OCI-LY1 (cell line): ENCODE results near the gene GABBR2.

ENCODE experiments used
- H2AFZ ChIP-seq: fragments of 200-600 bp; sonication (generic), shearing (Covaris generic); 2 replicates; pipeline ENCODE4 v1.6.0; 2014; ENCODE audit warnings: antibody characterized with exemption, mild to moderate bottlenecking, low read length
- H3F3A ChIP-seq: fragments of 200-600 bp; sonication (generic), shearing (Covaris generic); 2 replicates; pipeline ENCODE4 v1.6.0; 2014; ENCODE audit warnings: mild to moderate bottlenecking, antibody characterized with exemption, low read length, moderate library complexity; ENCODE audit not compliant: insufficient read depth
- H3K27ac ChIP-seq: fragments of 200-600 bp; sonication (generic); 2 replicates; pipeline ENCODE4 v1.5.1; 2014; ENCODE audit warnings: low read length, mixed run types, mild to moderate bottlenecking, low read depth; ENCODE audit not compliant: poor library complexity, severe bottlenecking
- H3K27me3 ChIP-seq: fragments of 200-600 bp; sonication (generic); 2 replicates; pipeline ENCODE4 v1.6.0; 2014; ENCODE audit warnings: antibody characterized with exemption, mild to moderate bottlenecking, low read length, moderate library complexity; ENCODE audit not compliant: insufficient read depth
- H3K36me3 ChIP-seq: fragments of 200-600 bp; sonication (generic); 2 replicates; pipeline ENCODE4 v1.6.1; 2014; ENCODE audit warnings: mild to moderate bottlenecking, antibody characterized with exemption, low read length, moderate library complexity, mixed read lengths; ENCODE audit not compliant: insufficient read depth
- H3K4me1 ChIP-seq: fragments of 200-600 bp; sonication (generic); 2 replicates; pipeline ENCODE4 v1.5.1; 2014; ENCODE audit warnings: mild to moderate bottlenecking, low read length, moderate library complexity; ENCODE audit not compliant: insufficient read depth, severe bottlenecking
- H3K4me2 ChIP-seq: fragments of 200-600 bp; sonication (generic), shearing (Covaris generic); 2 replicates; pipeline ENCODE4 v1.6.1; 2014; ENCODE audit warnings: low read length
- H3K4me3 ChIP-seq: fragments of 200-600 bp; sonication (generic); 2 replicates; pipeline ENCODE4 v1.5.1; 2014; ENCODE audit warnings: low read length, low read depth, mild to moderate bottlenecking, mixed read lengths; ENCODE audit not compliant: poor library complexity, severe bottlenecking
- H3K79me2 ChIP-seq: fragments of 200-600 bp; shearing (Covaris generic); 2 replicates; pipeline ENCODE4 v1.6.1; 2016; ENCODE audit warnings: mixed run types, low read length, mixed read lengths; ENCODE audit not compliant: insufficient read depth
- H3K9ac ChIP-seq: fragments of 200-600 bp; sonication (generic), shearing (Covaris generic); 2 replicates; pipeline ENCODE4 v1.6.1; 2014; ENCODE audit warnings: mild to moderate bottlenecking, low read length, mixed read lengths
- H3K9me2 ChIP-seq: fragments of 200-600 bp; sonication (generic), shearing (Covaris generic); 2 replicates; pipeline ENCODE4 v1.6.1; 2014; ENCODE audit warnings: low read depth, mild to moderate bottlenecking, low read length, mixed read lengths
- H3K9me3 ChIP-seq: fragments of 200-600 bp; shearing (Covaris generic); 2 replicates; pipeline ENCODE4 v1.6.1; 2014; ENCODE audit warnings: low read length, mixed read lengths
- H4K20me1 ChIP-seq: fragments of 200-600 bp; sonication (generic), shearing (Covaris generic); 2 replicates; pipeline ENCODE4 v1.6.0; 2016; ENCODE audit warnings: mild to moderate bottlenecking, low read length; ENCODE audit not compliant: insufficient read depth
- EZH2 ChIP-seq: fragments of 200-600 bp; sonication (generic), shearing (Covaris generic); IDR thresholded peaks from 2 replicates; pipeline ENCODE4 v1.8.0; 2017; ENCODE audit warnings: borderline replicate concordance, mixed run types, mild to moderate bottlenecking, antibody characterized with exemption, low read length, moderate library complexity, mixed read lengths
- TF ChIP-seq, protein P1 (sequence below): fragments of 200-600 bp; sonication (generic), shearing (Covaris generic); IDR thresholded peaks from 2 replicates; pipeline ENCODE4 v1.5.1; 2017; ENCODE audit warnings: mild to moderate bottlenecking, antibody characterized with exemption, low read length, moderate library complexity, mixed read lengths

Gene GABBR2

DNA sequence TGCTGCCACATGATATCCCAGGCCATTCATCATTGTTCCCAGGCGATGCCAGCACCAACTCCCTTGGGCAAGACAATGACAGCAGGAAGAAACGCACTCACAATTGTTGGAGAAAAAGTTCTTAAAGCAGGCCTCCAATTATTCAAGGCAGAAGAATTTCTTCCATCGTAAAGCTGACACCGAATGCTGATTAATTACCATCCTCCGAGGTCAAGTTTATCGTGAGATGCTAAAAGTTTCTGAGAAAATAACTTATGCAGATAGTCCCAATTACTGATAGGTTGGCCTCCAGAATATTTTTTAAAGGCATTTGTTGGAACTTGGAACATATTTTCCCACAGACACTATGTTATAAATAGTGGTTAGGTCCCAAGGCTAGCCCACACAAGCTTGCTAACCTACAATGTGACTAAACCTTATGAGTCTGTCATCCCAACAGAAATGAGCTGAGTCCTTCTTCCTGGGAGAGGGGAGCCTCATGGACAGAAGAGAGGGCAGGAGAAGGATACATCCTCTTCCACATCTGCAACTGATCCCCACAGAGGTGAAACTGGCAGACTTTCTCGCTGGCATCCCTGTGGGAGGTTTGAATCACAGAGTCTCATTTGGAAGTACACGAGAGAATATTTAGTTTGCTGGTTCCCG lies 250.9 kb downstream of the GABBR2 start:
- H3K27ac ChIP-seq = no peak overlapping the region
- H3K9me2 ChIP-seq = no peaks in the 10 kb centered on the region
- H3K36me3 ChIP-seq = no peaks in the 10 kb centered on the region
- no peaks in the 10 kb centered on the region for H4K20me1 ChIP-seq
- H3F3A ChIP-seq = no peaks in the 10 kb centered on the region
- H3K4me2 ChIP-seq = no peak overlapping the region
- H3K79me2 ChIP-seq = no peaks in the 10 kb centered on the region
- no peaks in the 10 kb centered on the region for H3K4me1 ChIP-seq
- H3K4me3 ChIP-seq = no peak overlapping the region
- no peak overlapping the region for H3K9ac ChIP-seq
- H3K27me3 ChIP-seq = no peaks in the 10 kb centered on the region
- H3K9me3 ChIP-seq = peaks cover 12% of the 10 kb centered on the region
- H2AFZ ChIP-seq = no peak overlapping the region
- TF ChIP-seq, protein P1, sequence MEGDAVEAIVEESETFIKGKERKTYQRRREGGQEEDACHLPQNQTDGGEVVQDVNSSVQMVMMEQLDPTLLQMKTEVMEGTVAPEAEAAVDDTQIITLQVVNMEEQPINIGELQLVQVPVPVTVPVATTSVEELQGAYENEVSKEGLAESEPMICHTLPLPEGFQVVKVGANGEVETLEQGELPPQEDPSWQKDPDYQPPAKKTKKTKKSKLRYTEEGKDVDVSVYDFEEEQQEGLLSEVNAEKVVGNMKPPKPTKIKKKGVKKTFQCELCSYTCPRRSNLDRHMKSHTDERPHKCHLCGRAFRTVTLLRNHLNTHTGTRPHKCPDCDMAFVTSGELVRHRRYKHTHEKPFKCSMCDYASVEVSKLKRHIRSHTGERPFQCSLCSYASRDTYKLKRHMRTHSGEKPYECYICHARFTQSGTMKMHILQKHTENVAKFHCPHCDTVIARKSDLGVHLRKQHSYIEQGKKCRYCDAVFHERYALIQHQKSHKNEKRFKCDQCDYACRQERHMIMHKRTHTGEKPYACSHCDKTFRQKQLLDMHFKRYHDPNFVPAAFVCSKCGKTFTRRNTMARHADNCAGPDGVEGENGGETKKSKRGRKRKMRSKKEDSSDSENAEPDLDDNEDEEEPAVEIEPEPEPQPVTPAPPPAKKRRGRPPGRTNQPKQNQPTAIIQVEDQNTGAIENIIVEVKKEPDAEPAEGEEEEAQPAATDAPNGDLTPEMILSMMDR = no peak
- no peak for TF ChIP-seq EZH2

DNA sequence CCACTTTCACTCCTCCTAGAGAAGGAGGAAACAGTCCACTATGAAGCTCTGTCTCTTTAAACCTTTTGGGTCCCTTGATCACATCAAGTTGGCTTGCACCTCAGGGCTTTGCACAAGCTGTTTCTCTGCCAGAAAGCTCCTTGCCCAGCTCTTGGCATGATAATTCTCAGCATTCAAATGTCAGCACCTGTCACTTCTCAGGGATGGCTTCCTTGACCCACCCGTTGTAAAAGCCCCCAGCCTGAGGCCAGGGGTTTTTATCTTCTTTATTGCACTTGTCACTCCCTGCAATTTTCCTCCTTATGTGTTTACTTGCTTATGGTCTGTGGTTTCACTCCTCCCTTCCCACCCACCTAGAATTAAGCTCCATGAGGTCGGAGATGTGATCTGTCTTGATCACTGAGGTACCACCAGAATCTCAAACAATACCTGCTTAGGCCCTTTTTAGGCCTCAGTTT lies 252.6 kb downstream of the GABBR2 start:
- no peaks in the 10 kb centered on the region for H3K79me2 ChIP-seq
- H3F3A ChIP-seq = no peaks in the 10 kb centered on the region
- H3K27ac ChIP-seq = no peak overlapping the region
- no peaks in the 10 kb centered on the region for H4K20me1 ChIP-seq
- no peaks in the 10 kb centered on the region for H3K36me3 ChIP-seq
- no peak overlapping the region for H2AFZ ChIP-seq
- no peaks in the 10 kb centered on the region for H3K4me1 ChIP-seq
- TF ChIP-seq, protein P1 = no peak
- TF ChIP-seq EZH2 = no peak
- no peaks in the 10 kb centered on the region for H3K27me3 ChIP-seq
- H3K9me3 ChIP-seq = peaks cover 9% of the 10 kb centered on the region
- no peaks in the 10 kb centered on the region for H3K9me2 ChIP-seq
- H3K4me3 ChIP-seq = no peak overlapping the region
- H3K9ac ChIP-seq = no peak overlapping the region
- no peak overlapping the region for H3K4me2 ChIP-seq

DNA sequence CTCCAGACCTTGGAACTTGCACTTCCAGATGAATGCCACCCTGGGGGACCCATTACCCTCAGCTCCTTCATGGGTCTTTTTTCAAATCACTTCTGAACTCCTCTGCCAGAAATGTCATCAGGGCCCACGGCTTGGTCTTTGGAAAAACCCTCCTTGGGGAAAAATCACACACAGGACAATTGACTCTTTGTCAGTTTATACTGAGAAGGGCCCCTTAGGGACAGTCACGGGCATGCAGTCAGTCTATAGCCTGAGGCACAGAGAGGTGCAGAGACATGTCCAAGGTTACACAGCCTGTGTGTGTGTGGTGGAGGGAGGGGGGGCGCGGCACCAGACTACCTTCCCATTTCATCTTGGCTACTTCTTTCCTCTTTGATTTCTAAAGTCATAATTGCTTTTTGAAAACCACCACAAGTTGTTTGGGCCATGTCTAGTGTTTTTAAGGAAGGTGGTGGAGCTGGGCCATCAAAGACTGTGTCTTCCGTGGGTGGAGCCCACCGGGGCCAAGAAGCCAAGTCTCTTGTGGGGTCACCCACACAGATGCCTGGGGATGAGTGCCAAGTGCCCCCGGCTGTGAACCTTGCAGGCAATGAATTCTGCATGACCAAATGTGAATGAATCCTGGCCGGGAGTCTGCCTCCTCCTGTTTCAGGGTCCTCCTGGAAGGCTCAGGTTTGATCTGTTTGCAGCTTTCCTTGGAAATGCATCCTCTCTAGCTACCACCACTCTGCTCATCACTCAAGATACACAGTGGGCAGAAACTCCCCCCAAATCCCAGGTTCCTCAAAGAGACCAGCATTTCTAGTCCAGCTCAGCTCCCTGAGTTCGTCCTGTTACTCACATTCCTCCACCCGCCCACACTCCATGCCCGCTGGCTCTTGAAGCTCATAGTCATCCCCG lies 253.2 kb downstream of the GABBR2 start:
- no peak overlapping the region for H2AFZ ChIP-seq
- H3K4me1 ChIP-seq = no peaks in the 10 kb centered on the region
- no peaks in the 10 kb centered on the region for H3K79me2 ChIP-seq
- no peaks in the 10 kb centered on the region for H4K20me1 ChIP-seq
- no peaks in the 10 kb centered on the region for H3K9me2 ChIP-seq
- no peak overlapping the region for H3K4me2 ChIP-seq
- H3K27ac ChIP-seq = no peak overlapping the region
- H3F3A ChIP-seq = no peaks in the 10 kb centered on the region
- no peak overlapping the region for H3K4me3 ChIP-seq
- no peaks in the 10 kb centered on the region for H3K36me3 ChIP-seq
- no peak for TF ChIP-seq EZH2
- TF ChIP-seq, protein P1 = no peak
- no peak overlapping the region for H3K9ac ChIP-seq
- peaks cover 3% of the 10 kb centered on the region; the same call in 1 of the 2 replicates for H3K9me3 ChIP-seq
- no peaks in the 10 kb centered on the region for H3K27me3 ChIP-seq
